GM19240 (cell line): ENCODE results near the gene SLC33A1.

ENCODE experiments used
- DNase-seq: peaks from one replicate; pipeline ENCODE4 v3.0.0; 2011; ENCODE audit warnings: low spot score; ENCODE audit not compliant: insufficient read length

Gene SLC33A1

GRCh38 chr3:155792532-155792931 lies 61.7 kb downstream of the SLC33A1 start:
- DNase-seq: no peak

GRCh38 chr3:155791190-155791589 lies 63.0 kb downstream of the SLC33A1 start:
- no peak for DNase-seq

- no peak for DNase-seq
These were observed 63.8 kb downstream of the SLC33A1 start for GRCh38 chr3:155790272-155790925.

DNA sequence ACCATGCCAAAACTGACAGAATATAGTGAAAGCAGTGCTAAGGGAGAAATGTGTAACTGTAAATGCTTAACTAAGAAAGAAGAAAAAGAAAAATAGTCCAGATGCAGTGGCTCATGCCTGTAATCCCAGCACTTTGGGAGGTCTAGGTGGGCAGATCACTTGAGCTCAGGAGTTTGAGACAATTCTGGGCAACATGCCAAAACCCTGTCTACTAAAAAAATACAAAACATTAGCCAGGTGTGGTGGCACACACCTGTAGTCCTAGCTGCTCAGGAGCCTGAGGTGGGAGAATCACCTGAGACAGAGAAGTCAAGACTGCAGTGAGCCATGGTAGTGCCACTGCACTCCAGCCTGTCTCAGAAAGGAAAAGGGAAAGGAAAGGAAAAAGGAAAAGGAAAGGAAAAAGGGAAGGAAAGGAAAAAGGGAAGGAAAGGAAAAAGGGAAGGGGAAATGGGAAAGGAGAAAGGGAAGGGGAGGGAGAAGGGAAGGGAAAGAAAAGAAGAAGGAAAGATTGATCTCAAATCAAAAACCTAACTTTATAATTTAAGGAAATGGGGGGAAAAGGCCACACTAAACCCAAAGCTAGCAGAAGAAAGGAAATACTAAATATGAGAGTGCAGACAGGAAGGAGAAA lies 68.4 kb downstream of the SLC33A1 start:
- no peak for DNase-seq

- DNase-seq: no peak
These were observed 71.8 kb downstream of the SLC33A1 start for GRCh38 chr3:155782390-155782953.

GRCh38 chr3:155780291-155780690 lies 73.9 kb downstream of the SLC33A1 start:
- no peak for DNase-seq

GRCh38 chr3:155778462-155778861 lies 75.8 kb downstream of the SLC33A1 start:
- DNase-seq: no peak

DNA sequence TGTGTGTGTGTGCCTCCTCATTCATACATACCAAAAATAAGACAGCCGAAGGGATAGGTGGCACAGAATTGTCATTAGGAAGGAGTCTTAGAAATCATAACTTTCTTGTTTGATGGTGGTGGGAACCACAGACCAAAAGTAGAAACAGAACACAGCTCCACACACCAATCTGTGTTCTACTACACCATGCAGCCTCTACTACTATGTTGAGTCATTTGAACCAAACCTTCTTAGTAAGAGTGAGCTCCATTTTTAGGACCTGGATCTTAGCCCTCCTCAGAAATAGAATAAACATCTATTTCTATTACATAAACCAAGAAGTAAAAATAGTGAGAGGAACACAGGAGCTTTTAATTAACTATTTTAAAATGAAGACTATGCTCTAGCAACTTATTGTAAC lies 81.4 kb downstream of the SLC33A1 start:
- no peak for DNase-seq

GRCh38 chr3:155771126-155771525 lies 83.1 kb downstream of the SLC33A1 start:
- no peak for DNase-seq
